Lung (tissue), 12 donors: ENCODE results near the gene GLMP. TPM values are rescaled to one million over a fixed set of nuclear protein-coding genes. Genes with fewer than 3 reads are reported as not detected.

ENCODE experiments used
- ATAC-seq: fragments of 200-7000 bp; cut with Tn5 transposase; one replicate; pipeline ENCODE4 v1.9.1; 2020; ENCODE audit warnings: moderate number of reproducible peaks; ENCODE audit not compliant: insufficient read depth, low FRiP score
- DNase-seq, 3 donors: peaks; one replicate each; pipeline ENCODE4 v3.0.0-alpha.2; 2013 to 2017
- H3K27ac ChIP-seq, 2 donors: one replicate each; pipeline ENCODE4 v1.5.1; 2013; ENCODE audit warnings: mild to moderate bottlenecking in 2 of 2, moderate library complexity in 2 of 2, control low read depth in 1 of 2, inconsistent platforms in 1 of 2, low read depth in 1 of 2, low read length in 1 of 2
- H3K27me3 ChIP-seq, 3 donors: one replicate each; pipeline ENCODE4 v1.5.1; 2013; ENCODE audit warnings: low read length in 2 of 3; ENCODE audit not compliant: control insufficient read depth in 3 of 3, insufficient read depth in 3 of 3
- H3K36me3 ChIP-seq, 4 donors: one replicate each; pipeline ENCODE4 v1.5.1; 2013; ENCODE audit warnings: low read length in 4 of 4, mild to moderate bottlenecking in 1 of 4, moderate library complexity in 1 of 4; ENCODE audit not compliant: control insufficient read depth in 4 of 4, insufficient read depth in 4 of 4
- H3K4me1 ChIP-seq, 5 donors: one replicate each; pipeline ENCODE4 v1.5.1; 2013; ENCODE audit warnings: low read length in 5 of 5, mild to moderate bottlenecking in 2 of 5, moderate library complexity in 1 of 5; ENCODE audit not compliant: control insufficient read depth in 5 of 5, insufficient read depth in 5 of 5
- H3K4me3 ChIP-seq: one replicate; pipeline ENCODE4 v1.5.1; 2013; ENCODE audit warnings: mild to moderate bottlenecking, control low read depth, moderate library complexity
- H3K9ac ChIP-seq, 2 donors: one replicate each; pipeline ENCODE4 v1.5.1; 2013; ENCODE audit warnings: low read length in 2 of 2, control low read depth in 1 of 2; ENCODE audit not compliant: insufficient read depth in 1 of 2
- H3K9me3 ChIP-seq, 4 donors: one replicate each; pipeline ENCODE4 v1.5.1; 2013; ENCODE audit warnings: low read length in 3 of 4, mild to moderate bottlenecking in 1 of 4, moderate library complexity in 1 of 4; ENCODE audit not compliant: control insufficient read depth in 4 of 4, insufficient read depth in 3 of 4
- WGBS, 2 donors: extraction: QIAGEN DNeasy Blood & Tissue Kit; methylation state at CpG; one replicate each; pipeline ENCODE4 v1.1.7; 2013; 5-methylcytosine and 5-hydroxymethylcytosine counted together
- polyA plus RNA-seq, 2 donors: library from polyadenylated mRNA; stranded (reverse); fragments of 200-250 nt; gene quantifications; one replicate each; pipeline ENCODE4 v1.2.1, GENCODE V29; 2013
- total RNA-seq, 2 donors: library from RNA; depleted of rRNA in 1 of 2; stranded (reverse); fragments of >200 nt in 1 of 2; gene quantifications; one replicate each; pipeline ENCODE4 v1.2.1, GENCODE V29; 2014 to 2021
- TF ChIP-seq, protein P1 (sequence below): IDR thresholded peaks from 2 replicates; pipeline ENCODE4 v1.5.1; 2012; ENCODE audit warnings: mild to moderate bottlenecking; ENCODE audit errors: control extremely low read depth, extremely low read depth
- donor health status: control.
- donor health status: control.
- donor health status: Bipolar disorder and iron deficiency.
- donor health status: healthy.
- donor health status: DM: yes; HTN: yes; CAD: no.

The GLMP gene
- total and polyA plus RNA-seq, 4 donors: 30.1 to 75.8 (median 59.6) TPM

DNA sequence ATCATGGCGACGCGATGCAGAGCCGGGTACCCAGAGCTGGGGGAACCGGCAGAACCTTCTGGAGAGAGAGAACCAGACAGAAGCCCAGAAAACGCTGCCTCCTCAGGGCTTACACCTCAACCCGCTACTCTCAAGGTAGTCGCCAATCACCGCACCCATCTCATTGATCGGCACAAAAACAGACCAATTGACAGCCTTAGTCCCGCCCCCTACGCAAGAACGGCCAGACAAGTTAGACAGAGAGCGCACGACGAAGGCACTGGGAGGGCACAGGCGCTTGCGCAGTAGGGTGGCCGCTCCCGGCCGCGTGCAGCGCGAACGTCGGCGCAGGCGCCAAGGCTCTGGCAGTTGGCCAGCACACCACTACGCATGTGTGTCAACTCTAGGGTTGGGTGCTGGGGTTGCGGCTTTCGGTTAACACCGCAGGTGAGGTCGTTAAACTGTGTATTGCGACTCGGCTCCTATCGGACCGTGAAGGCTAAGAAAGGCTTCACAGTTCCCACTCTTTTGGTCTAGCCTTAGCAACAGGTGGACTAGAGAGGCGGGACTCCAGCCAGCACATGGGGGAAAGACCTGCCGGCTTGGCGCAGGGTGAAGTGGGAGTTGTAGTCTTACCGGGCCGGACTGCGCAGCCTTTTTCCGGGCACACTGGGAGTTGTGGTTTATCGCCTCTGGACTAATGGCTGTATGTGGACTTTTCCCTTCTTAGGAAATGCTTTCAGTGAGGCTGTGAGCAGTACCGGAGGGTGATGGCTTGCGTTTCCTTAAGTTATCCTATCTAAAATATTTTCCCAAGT, 42.9 kb upstream of the GLMP start, which contains the start of the genes CCT3 and TSACC:
CCT3 (minus strand) TSS at position 113 of the 797 bp plus-strand sequence; CDS start at position 5, 108 bp downstream.
TSACC (plus strand) TSS at position 347 of the 797 bp plus-strand sequence. CDS start 1,232 bp downstream, outside the sequence.
- 0 to 1% methylated on average over 47 of the region's 47 CpGs for WGBS, 2 donors

DNA sequence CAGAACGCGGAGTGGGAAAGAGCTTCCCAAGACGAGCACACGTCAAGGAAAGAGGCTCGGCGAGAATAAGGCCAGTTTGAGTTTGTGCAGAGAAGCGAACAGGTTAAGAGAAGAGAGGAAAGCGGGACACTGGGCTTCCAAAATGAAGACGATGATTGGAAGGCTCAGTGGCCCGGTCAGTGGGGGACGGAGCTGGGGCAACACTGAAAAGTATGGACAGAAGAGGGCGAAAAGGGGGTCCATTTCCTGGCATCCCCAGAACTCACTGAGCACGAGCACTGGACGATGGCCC, 42.4 kb upstream of the GLMP start:
- H3K9ac ChIP-seq: peak overlapping the region; percentile 26 to 36
- H3K9me3 ChIP-seq: no peaks in the 10 kb centered on the region
- peaks cover under 1 to 15% (median 12%) of the 10 kb centered on the region in 4 donors for H3K36me3 ChIP-seq
- H3K27ac ChIP-seq: peak overlapping the region; percentile 38 to 80
- 0 to 1% methylated on average over 14 of the region's 14 CpGs for WGBS, 2 donors
- peak overlapping the region; percentile 75 for H3K4me3 ChIP-seq
- H3K4me1 ChIP-seq: peaks cover 2 to 15% (median 10%) of the 10 kb centered on the region in 5 donors
- TF ChIP-seq, protein P1, sequence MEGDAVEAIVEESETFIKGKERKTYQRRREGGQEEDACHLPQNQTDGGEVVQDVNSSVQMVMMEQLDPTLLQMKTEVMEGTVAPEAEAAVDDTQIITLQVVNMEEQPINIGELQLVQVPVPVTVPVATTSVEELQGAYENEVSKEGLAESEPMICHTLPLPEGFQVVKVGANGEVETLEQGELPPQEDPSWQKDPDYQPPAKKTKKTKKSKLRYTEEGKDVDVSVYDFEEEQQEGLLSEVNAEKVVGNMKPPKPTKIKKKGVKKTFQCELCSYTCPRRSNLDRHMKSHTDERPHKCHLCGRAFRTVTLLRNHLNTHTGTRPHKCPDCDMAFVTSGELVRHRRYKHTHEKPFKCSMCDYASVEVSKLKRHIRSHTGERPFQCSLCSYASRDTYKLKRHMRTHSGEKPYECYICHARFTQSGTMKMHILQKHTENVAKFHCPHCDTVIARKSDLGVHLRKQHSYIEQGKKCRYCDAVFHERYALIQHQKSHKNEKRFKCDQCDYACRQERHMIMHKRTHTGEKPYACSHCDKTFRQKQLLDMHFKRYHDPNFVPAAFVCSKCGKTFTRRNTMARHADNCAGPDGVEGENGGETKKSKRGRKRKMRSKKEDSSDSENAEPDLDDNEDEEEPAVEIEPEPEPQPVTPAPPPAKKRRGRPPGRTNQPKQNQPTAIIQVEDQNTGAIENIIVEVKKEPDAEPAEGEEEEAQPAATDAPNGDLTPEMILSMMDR: no peak
- ATAC-seq (peak; percentile 16), DNase-seq (no peak)
- no peaks in the 10 kb centered on the region for H3K27me3 ChIP-seq

More for the DNA sequence above, 42.9 kb upstream of the GLMP start, which contains the start of the genes CCT3 and TSACC:
- Histone ChIP-seq H3K9ac (peak within 1 kb of the TSS; percentile 26 to 36), H3K4me1 (peaks cover 2 to 15% (median 10%) of the 10 kb centered on the region in 5 donors), H3K4me3 (peak within 1 kb of the TSS; percentile 75), H3K9me3 (no peaks in the 10 kb centered on the region), H3K27ac (peak within 1 kb of the TSS; percentile 80 to 89), H3K36me3 (peaks cover 0 to 14% (median 11%) of the 10 kb centered on the region in 4 donors), H3K27me3 (no peaks in the 10 kb centered on the region)
- DNase-seq (peak; percentile 99 to 100 (median 100)), ATAC-seq (peak; percentile 98)
- TF ChIP-seq, protein P1: no peak

DNA sequence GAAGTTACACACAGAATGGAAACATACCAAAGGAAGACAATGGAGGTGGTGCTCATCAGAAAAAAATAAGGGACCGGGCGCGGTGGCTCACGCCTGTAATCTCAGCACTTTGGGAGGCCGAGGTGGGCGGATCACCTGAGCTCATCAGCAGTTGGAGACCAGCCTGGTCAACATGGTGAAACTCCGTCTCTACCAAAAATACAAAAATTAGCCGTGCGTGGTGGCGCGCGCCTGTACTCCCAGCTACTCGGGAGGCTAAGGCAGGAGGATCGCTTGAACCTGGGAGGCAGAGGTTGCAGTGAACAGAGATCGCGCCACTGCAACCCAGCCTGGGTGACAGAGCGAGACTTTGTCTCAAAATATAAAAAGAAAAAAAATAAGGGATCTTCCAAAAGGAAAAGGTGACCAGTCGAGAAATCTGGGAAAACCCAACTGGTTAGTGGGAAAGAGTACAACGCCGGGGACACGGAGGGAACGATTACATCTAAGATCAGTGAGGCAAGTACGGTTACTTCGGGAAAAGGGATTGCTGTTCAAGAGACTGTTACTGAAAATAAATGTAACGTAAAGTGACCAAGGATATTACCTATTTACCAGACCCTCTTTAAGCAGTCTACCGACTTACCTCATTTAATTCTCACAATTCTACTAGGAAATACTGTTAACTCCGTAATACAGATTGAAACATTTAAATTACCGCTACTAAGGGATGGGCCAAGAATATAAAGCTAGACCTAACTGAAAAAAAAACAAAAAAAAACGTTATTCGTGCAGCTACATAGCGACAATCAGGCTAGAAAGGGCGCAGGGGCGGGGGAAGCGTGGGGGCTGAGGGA, 41.8 kb upstream of the GLMP start:
- peaks cover 2 to 15% (median 10%) of the 10 kb centered on the region in 5 donors for H3K4me1 ChIP-seq
- ATAC-seq (no peak), DNase-seq (peak in 1 of 3 donors; percentile 5)
- H3K4me3 ChIP-seq: peak overlapping the region; percentile 75
- peak overlapping the region; percentile 38 to 80 for H3K27ac ChIP-seq
- TF ChIP-seq, protein P1: no peak
- 33 to 37% methylated on average over 34 of the region's 34 CpGs for WGBS, 2 donors
- peak overlapping the region; percentile 26 to 36 for H3K9ac ChIP-seq
- no peaks in the 10 kb centered on the region for H3K27me3 ChIP-seq
- peaks cover 6 to 20% (median 15%) of the 10 kb centered on the region in 4 donors for H3K36me3 ChIP-seq
- H3K9me3 ChIP-seq: no peaks in the 10 kb centered on the region
